Spleen (tissue), 7 donors: ENCODE measurements around the gene SPNS2.

Experiments
- POLR2A ChIP-seq, 3 donors: fragments of 450-650 bp; IDR thresholded peaks; one replicate each; pipeline ENCODE4 v1.5.1; 2017; ENCODE audit warnings: antibody characterized with exemption in 3 of 3, mild to moderate bottlenecking in 1 of 3
- POLR2AphosphoS5 ChIP-seq, 3 donors: sonication (generic); formaldehyde crosslinking; IDR thresholded peaks; one replicate each; pipeline ENCODE4 v1.5.1; 2017; ENCODE audit warnings: antibody characterized with exemption in 3 of 3
- TF ChIP-seq, protein P1 (sequence below), 11 experiments: fragments of 200-600 bp in 7 of 11; fragments of 450-650 bp in 4 of 11; sonication (generic) in 4 of 11; IDR thresholded peaks in 8 of 11; conservative IDR thresholded peaks in 3 of 11; 1 replicate in 7 of 11; 2 replicates in 4 of 11; pipeline versions ENCODE4 v1.4.0 to v1.8.0; 2016 to 2021; ENCODE audit warnings: antibody characterized with exemption in 11 of 11, inconsistent platforms in 4 of 11, mild to moderate bottlenecking in 1 of 11
- donor health status: DM: no; HTN: no; CAD: no; lungs with moderate emphysema.
- donor health status: DM: no; HTN: no; CAD: no.
- donor health status: DM: no; HTN: no; CAD: no.

DNA sequence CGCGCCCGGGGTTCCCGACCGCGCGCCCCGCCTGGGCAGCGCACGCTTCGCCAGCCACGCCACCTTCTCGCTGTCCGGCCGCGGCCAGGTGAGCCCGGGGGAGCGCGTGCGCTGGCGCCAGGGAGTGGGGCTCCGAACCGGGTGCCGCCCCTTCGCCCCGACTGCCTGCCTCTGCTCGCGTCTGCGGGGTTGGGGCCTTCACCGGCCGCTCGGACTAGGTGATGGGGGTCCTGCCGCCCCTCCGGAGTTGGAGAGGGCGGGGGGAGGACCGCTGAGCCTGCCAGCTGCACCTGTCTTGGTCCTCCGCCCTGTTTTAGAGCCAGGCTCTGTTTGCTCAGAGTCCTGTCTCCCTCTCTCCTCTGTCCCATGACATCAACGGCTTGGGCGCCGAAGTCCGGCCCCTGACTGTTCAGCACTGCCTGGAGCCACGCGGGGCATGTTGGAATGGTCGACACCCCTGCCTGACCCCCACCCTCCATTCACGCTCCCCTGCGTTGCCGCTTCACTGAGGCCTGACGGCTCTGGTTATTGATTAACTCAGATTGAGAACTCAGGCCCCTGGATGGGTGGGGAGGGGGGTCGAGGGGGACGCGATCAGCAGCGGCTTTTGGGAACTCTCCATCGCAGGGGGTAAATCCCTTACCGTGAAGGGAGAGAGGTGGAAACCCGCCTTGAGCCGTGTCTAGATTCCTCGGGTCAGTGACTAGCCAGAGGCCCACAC is 86.4 kb downstream of the SPNS2 start:
- TF ChIP-seq, protein P1, sequence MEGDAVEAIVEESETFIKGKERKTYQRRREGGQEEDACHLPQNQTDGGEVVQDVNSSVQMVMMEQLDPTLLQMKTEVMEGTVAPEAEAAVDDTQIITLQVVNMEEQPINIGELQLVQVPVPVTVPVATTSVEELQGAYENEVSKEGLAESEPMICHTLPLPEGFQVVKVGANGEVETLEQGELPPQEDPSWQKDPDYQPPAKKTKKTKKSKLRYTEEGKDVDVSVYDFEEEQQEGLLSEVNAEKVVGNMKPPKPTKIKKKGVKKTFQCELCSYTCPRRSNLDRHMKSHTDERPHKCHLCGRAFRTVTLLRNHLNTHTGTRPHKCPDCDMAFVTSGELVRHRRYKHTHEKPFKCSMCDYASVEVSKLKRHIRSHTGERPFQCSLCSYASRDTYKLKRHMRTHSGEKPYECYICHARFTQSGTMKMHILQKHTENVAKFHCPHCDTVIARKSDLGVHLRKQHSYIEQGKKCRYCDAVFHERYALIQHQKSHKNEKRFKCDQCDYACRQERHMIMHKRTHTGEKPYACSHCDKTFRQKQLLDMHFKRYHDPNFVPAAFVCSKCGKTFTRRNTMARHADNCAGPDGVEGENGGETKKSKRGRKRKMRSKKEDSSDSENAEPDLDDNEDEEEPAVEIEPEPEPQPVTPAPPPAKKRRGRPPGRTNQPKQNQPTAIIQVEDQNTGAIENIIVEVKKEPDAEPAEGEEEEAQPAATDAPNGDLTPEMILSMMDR (IDR thresholded peaks at IDR 0.05 in 8 of 11, conservative IDR thresholded peaks at IDR 0.05 in 3 of 11), result no peak
- no peak for TF ChIP-seq POLR2A (IDR thresholded peaks at IDR 0.05)
- TF ChIP-seq POLR2AphosphoS5 (IDR thresholded peaks at IDR 0.05), result no peak
